Neuron (in vitro differentiated cells): ENCODE data around the gene MON1A.
"Not testable (repeated sequence)": the region's sequence is repeated elsewhere in the genome, so short reads cannot be mapped to it uniquely, and the experiment has no call there.

Experiments
- H2AFZ ChIP-seq: one replicate; pipeline ENCODE4 v1.6.1; 2013; ENCODE audit warnings: low read depth, mild to moderate bottlenecking, inconsistent platforms, low read length, moderate library complexity
- H3K27me3 ChIP-seq: one replicate; pipeline ENCODE4 v1.6.1; 2013; ENCODE audit warnings: low read length; ENCODE audit not compliant: insufficient read depth
- H3K36me3 ChIP-seq: one replicate; pipeline ENCODE4 v1.6.1; 2013; ENCODE audit warnings: low read length; ENCODE audit not compliant: insufficient read depth
- H3K4me1 ChIP-seq: one replicate; pipeline ENCODE4 v1.6.1; 2013; ENCODE audit warnings: low read length; ENCODE audit not compliant: insufficient read depth
- H3K4me3 ChIP-seq: 2 replicates; pipeline ENCODE4 v1.5.1; 2013; ENCODE audit warnings: mild to moderate bottlenecking, low read length, moderate library complexity
- H3K9me3 ChIP-seq: one replicate; pipeline ENCODE4 v1.6.1; 2013; ENCODE audit warnings: low read length

The MON1A gene

DNA sequence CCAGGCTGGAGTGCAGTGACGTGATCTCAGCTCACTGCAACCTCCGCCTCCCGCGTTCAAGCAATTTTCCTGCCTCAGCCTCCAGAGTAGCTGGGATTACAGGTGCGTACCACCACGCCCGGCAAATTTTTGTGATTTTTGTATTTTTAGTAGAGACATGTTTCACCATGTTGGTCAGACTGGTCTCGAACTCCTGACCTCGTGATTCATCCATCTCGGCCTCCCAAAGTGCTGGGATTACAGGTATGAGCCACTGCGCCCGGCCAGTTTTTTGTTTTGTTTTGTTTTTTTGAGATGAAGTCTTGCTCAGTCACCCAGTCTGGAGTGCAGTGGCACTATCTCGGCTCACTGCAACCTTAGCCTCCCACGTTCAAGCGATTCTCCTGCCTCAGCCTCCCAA, 2.7 kb upstream of the MON1A start:
- not testable (repeated sequence) for H3K4me3 ChIP-seq, H3K9me3 ChIP-seq, H3K4me1 ChIP-seq, H3K27me3 ChIP-seq, H3K36me3 ChIP-seq, H2AFZ ChIP-seq

GRCh38 chr3:49930922-49931321, 1.3 kb upstream of the MON1A start:
- no peaks in the 10 kb centered on the region for H3K36me3 ChIP-seq

DNA sequence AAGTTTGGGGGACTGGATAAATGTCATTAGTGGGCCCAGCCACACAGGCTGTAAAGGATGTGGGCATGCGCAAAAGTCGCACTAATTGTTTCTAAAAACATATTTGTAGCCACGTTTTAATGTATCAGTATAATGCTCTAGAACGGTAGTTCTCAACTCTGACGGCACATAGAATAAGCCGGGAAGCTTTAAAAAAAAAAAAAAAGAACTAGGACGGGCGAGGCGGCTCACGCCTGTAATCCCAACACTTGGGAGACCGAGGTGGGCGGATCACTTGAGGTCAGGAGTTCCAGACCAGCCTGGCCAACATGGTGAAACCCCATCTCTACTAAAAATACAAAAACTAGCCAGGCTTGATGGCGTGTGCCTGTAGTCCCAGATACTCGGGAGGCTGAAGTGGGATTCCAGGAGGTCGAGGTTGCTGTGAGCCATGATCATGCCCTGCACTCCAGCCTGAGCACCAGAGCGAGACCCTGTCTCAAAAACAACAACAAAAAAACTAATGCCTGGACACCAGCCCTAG, 618 bp upstream of the MON1A start:
- H2AFZ ChIP-seq = peak overlapping the region; percentile 75
- no peaks in the 10 kb centered on the region for H3K9me3 ChIP-seq
- peaks cover 6% of the 10 kb centered on the region for H3K4me1 ChIP-seq
- H3K27me3 ChIP-seq = peaks cover 2% of the 10 kb centered on the region
- H3K36me3 ChIP-seq = no peaks in the 10 kb centered on the region
- H3K4me3 ChIP-seq = peak overlapping the region; percentile 68

More at GRCh38 chr3:49930922-49931321, 1.3 kb upstream of the MON1A start:
- Histone ChIP-seq H3K4me1 (peaks cover 6% of the 10 kb centered on the region), H3K27me3 (peaks cover 2% of the 10 kb centered on the region), H3K4me3 (no peak overlapping the region), H3K9me3 (no peaks in the 10 kb centered on the region), H2AFZ (no peak overlapping the region)

DNA sequence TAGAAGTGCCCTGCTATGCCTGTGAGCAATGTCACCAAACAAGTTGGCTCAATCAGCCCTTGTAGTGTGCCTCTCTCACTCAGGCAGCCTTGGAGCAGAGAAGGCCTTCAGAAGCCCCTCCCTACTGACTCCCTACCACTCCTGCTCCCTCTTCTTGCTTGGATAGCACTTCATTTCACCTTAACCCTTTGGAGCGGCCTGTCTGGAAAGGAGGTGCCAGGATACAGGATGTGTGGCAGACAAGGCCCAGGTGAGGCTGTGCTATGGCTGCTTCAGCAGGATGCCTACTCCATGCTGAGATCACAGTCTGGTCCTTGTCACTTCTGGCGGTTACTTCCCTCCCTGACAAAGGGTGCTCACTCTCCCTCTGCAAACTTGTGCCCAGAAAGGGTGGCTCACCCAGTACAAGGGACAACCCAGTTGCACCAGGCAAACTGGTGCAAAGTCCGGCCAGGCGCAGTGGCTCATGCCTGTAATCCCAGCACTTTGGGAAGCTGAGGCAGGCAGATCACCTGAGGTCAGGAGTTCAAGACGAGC, 1.1 kb downstream of the MON1A start:
- Histone ChIP-seq H3K27me3 (no peaks in the 10 kb centered on the region), H3K4me3 (peak overlapping the region; percentile 68), H2AFZ (no peak overlapping the region), H3K9me3 (no peaks in the 10 kb centered on the region), H3K36me3 (no peaks in the 10 kb centered on the region), H3K4me1 (peaks cover 6% of the 10 kb centered on the region)

DNA sequence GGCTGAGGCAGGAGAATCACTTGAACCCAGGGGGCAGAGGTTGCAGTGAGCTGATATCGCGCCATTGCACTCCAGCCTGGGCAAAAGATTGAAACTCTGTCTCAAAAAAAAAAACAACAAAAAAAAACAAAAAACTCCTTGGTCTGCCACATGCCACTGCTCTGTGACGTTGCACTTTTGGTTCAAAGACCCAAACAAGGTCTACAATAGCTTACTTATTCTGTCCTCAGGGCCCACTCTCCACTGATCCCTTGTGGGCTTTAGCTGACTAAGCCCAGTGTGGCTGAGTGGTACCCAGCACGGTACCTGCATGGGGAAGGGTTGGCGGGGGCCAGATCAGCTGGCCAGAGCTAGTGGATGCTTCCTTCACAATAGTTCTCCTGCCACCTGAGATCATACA, 1.8 kb downstream of the MON1A start:
- no peak overlapping the region for H2AFZ ChIP-seq
- no peaks in the 10 kb centered on the region for H3K27me3 ChIP-seq
- H3K4me1 ChIP-seq = peaks cover 6% of the 10 kb centered on the region
- no peaks in the 10 kb centered on the region for H3K9me3 ChIP-seq
- H3K4me3 ChIP-seq = no peak overlapping the region
- no peaks in the 10 kb centered on the region for H3K36me3 ChIP-seq

- H3K36me3 ChIP-seq = no peaks in the 10 kb centered on the region
- peaks cover 6% of the 10 kb centered on the region for H3K4me1 ChIP-seq
- no peaks in the 10 kb centered on the region for H3K9me3 ChIP-seq
- H3K4me3 ChIP-seq = no peak overlapping the region
- no peak overlapping the region for H2AFZ ChIP-seq
- H3K27me3 ChIP-seq = no peaks in the 10 kb centered on the region
These were observed 3.4 kb downstream of the MON1A start for GRCh38 chr3:49926117-49926728.

DNA sequence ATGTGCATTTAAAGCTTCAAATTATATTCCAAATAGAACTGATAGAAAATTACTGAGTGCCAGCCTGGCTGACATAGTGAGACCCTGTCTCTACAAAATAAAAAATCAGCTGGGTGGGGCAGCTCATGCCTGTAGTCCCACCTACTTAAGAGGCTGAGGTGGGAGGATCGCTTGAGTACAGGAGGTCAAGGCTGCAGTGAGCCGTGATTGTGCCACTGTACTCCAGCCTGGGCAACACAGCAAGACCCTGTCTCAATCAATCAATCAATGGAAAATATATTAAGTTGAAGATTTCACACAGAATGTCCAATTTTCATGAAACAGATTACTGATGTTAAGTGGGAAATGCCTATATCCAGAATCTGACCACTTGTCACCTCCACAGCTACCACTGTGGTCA, 4.1 kb downstream of the MON1A start:
- Histone ChIP-seq H3K4me1 (peaks cover 6% of the 10 kb centered on the region), H2AFZ (no peak overlapping the region), H3K36me3 (no peaks in the 10 kb centered on the region), H3K27me3 (no peaks in the 10 kb centered on the region), H3K4me3 (no peak overlapping the region), H3K9me3 (no peaks in the 10 kb centered on the region)

- no peak overlapping the region for H3K4me3 ChIP-seq
- H3K27me3 ChIP-seq = no peaks in the 10 kb centered on the region
- H3K36me3 ChIP-seq = no peaks in the 10 kb centered on the region
- H3K9me3 ChIP-seq = no peaks in the 10 kb centered on the region
- H3K4me1 ChIP-seq = peaks cover 2% of the 10 kb centered on the region
- no peak overlapping the region for H2AFZ ChIP-seq
These were observed 4.9 kb downstream of the MON1A start for GRCh38 chr3:49924683-49925082.

DNA sequence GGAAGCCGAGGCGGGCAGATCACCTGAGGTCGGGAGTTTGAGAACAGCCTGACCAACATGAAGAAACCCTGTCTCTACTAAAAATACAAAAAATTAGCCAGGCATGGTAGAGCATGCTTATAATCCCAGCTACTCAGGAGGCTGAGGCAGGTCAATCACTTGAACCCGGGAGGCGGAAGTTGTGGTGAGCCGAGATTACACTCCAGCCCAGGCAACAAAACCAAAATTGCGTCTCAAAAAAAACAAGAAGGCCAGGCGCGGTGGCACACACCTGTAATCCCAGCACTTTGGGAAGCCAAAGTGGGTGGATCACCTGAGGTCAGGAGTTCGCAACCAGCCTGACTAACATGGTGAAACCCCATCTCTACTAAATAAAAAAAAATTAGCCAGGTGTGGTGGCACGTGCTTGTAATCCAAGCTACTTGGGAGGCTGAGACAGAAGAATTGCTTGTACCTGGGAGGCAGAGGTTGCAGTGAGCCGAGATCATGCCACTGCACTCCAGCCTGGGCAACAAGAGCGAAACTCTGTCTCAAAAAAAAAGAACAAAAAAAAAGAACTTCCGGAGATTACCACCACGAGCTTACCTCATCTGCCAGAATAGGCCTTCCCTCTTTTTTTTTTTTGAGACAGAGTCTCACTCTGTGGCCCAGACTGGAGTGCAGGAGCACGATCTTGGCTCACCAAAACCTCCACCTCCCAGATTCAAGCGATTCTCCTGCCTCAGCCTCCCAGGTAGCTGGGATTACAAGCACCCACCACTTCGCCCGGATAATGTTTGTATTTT, 11.6 kb downstream of the MON1A start:
- not testable (repeated sequence) for H3K27me3 ChIP-seq, H3K36me3 ChIP-seq, H3K4me3 ChIP-seq, H3K9me3 ChIP-seq, H3K4me1 ChIP-seq, H2AFZ ChIP-seq

DNA sequence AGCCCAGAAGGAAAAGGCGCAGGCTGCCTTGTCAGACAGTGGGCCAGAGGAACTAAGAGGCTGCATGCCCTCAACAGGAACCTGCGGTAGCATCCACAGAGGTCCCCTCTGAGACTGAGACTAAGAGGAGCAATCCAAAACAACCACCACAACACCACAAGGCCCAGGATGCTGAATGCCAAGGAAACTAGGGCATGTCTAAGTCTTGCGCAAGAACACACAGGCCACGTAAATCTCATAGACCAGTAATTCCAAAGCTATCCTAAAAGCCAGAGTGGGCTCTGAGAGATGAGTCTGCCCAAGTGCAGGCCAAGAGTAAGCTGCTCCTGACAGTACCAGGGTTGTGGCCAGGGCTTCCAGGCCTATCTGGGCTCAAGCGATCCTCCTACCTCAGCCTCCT, 12.9 kb downstream of the MON1A start:
- no peaks in the 10 kb centered on the region for H3K27me3 ChIP-seq
- H2AFZ ChIP-seq = no peak overlapping the region
- no peaks in the 10 kb centered on the region for H3K36me3 ChIP-seq
- no peak overlapping the region for H3K4me3 ChIP-seq
- no peaks in the 10 kb centered on the region for H3K4me1 ChIP-seq
- no peaks in the 10 kb centered on the region for H3K9me3 ChIP-seq

- H2AFZ ChIP-seq = no peak overlapping the region
- H3K36me3 ChIP-seq = peaks cover 6% of the 10 kb centered on the region
- H3K4me3 ChIP-seq = no peak overlapping the region
- H3K27me3 ChIP-seq = no peaks in the 10 kb centered on the region
- H3K9me3 ChIP-seq = no peaks in the 10 kb centered on the region
- no peaks in the 10 kb centered on the region for H3K4me1 ChIP-seq
These were observed 14.7 kb downstream of the MON1A start for GRCh38 chr3:49914906-49915305.

- Histone ChIP-seq H3K9me3 (no peaks in the 10 kb centered on the region), H3K4me1 (no peaks in the 10 kb centered on the region), H3K36me3 (peaks cover 6% of the 10 kb centered on the region), H3K27me3 (no peaks in the 10 kb centered on the region), H3K4me3 (no peak overlapping the region), H2AFZ (no peak overlapping the region)
These were observed 16.7 kb downstream of the MON1A start for GRCh38 chr3:49912881-49913281.

GRCh38 chr3:49911611-49912010, 18.0 kb downstream of the MON1A start:
- no peak overlapping the region for H2AFZ ChIP-seq
- H3K4me1 ChIP-seq = no peaks in the 10 kb centered on the region
- no peak overlapping the region for H3K4me3 ChIP-seq
- peaks cover 6% of the 10 kb centered on the region for H3K36me3 ChIP-seq
- H3K9me3 ChIP-seq = no peaks in the 10 kb centered on the region
- no peaks in the 10 kb centered on the region for H3K27me3 ChIP-seq
